Hepatocyte (in vitro differentiated cells): ENCODE measurements around the gene MAPK13.

Source experiments
- EZH2 ChIP-seq: fragments of 200-600 bp; sonication (generic); IDR thresholded peaks from 2 replicates; pipeline ENCODE4 v1.6.1; 2016; ENCODE audit warnings: antibody characterized with exemption, mild to moderate bottlenecking, borderline replicate concordance
- EZH2phosphoT487 ChIP-seq: fragments of 200-600 bp; sonication (generic); IDR thresholded peaks from one replicate; pipeline ENCODE4 v1.6.1; 2018; ENCODE audit warnings: antibody characterized with exemption, mild to moderate bottlenecking, low read depth, moderate library complexity; ENCODE audit not compliant: unreplicated experiment, severe bottlenecking

DNA sequence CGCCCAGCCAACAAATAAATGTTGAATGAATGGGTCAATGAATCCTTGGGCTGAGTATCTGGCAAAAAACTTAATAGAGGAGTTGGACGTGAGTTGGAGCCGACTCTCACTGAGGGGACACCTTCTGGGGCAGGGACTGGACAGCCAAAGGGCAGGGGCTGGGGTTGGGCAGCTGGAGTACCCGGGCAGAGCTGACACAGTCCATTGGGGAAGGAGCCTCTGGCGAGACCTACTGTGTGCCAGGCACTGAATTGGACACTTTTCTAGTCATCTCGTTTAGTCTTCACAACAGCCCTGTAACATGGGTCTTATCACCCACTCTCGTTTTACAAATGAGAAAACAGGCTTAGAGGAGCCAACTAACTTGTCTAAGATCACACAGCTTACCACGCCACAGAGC lies 4.7 kb upstream of the MAPK13 start:
- TF ChIP-seq EZH2 (no peak), EZH2phosphoT487 (no peak)
